Type B pancreatic cell (in vitro differentiated cells): ENCODE data around the gene MYLK. TPM values are rescaled to one million over a fixed set of nuclear protein-coding genes. Genes with fewer than 3 reads are reported as not detected.

Source experiments
- DNase-seq: peaks from one replicate; pipeline ENCODE4 v3.0.0; 2021; ENCODE audit warnings: mixed read lengths; ENCODE audit not compliant: unreplicated experiment; ENCODE audit errors: extremely low spot score
- H3K27ac Mint-ChIP-seq: 2 replicates; pipeline ENCODE4 v1.8.0; 2021; ENCODE audit warnings: mild to moderate bottlenecking, mixed read lengths
- H3K27me3 Mint-ChIP-seq: 2 replicates; pipeline ENCODE4 v1.8.0; 2021; ENCODE audit warnings: mixed read lengths
- H3K36me3 Mint-ChIP-seq: 2 replicates; pipeline ENCODE4 v1.8.0; 2021; ENCODE audit warnings: mixed read lengths
- H3K4me1 Mint-ChIP-seq: one replicate; pipeline ENCODE4 v1.8.0; 2021; ENCODE audit warnings: mixed read lengths; ENCODE audit not compliant: unreplicated experiment
- H3K4me3 Mint-ChIP-seq: 2 replicates; pipeline ENCODE4 v1.8.0; 2021; ENCODE audit warnings: mild to moderate bottlenecking, mixed read lengths
- H3K9me3 Mint-ChIP-seq: 2 replicates; pipeline ENCODE4 v1.8.0; 2021; ENCODE audit warnings: mixed read lengths
- total RNA-seq: library from RNA; stranded (reverse); gene quantifications from 2 replicates; pipeline ENCODE4 v1.2.1, GENCODE V29; 2021; ENCODE audit warnings: low replicate concordance
- TF ChIP-seq, protein P1 (sequence below): fragments of 200-600 bp; sonication (generic); conservative IDR thresholded peaks from 2 replicates; pipeline ENCODE4 v1.5.0; 2021; ENCODE audit warnings: antibody characterized with exemption, mild to moderate bottlenecking

The MYLK gene
- total RNA-seq, 1 donor from 2014 or later, result 16.8 TPM

GRCh38 chr3:123689831-123690230, 194.3 kb downstream of the MYLK start:
- H3K4me1 Mint-ChIP-seq, result peaks cover 49% of the 10 kb centered on the region

DNA sequence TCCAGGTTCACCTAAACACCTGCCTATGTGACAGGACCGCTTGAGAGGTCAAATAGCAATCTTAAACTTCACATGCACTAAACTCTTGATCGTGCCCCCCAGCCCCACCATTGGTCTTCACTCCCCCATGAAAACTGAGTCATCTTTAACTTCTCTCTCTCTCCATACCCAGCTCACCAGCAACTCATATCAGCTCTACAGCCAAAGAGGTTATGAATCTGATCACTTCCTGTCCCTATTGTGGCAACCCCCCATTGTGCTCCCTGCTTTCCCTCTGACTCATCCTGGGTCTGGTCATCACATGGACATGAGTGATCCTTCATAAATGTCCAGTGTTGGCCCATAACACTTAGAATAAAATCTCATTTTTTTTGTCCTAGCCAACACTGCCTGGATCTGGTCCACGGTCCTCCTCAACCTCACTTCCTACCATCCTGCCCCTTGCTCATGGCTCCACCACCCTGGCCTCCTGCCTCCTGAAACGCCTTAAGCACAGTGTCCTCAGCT, 195.8 kb downstream of the MYLK start:
- no peak for DNase-seq
- peaks cover 37% of the 10 kb centered on the region for H3K4me1 Mint-ChIP-seq
- TF ChIP-seq, protein P1, sequence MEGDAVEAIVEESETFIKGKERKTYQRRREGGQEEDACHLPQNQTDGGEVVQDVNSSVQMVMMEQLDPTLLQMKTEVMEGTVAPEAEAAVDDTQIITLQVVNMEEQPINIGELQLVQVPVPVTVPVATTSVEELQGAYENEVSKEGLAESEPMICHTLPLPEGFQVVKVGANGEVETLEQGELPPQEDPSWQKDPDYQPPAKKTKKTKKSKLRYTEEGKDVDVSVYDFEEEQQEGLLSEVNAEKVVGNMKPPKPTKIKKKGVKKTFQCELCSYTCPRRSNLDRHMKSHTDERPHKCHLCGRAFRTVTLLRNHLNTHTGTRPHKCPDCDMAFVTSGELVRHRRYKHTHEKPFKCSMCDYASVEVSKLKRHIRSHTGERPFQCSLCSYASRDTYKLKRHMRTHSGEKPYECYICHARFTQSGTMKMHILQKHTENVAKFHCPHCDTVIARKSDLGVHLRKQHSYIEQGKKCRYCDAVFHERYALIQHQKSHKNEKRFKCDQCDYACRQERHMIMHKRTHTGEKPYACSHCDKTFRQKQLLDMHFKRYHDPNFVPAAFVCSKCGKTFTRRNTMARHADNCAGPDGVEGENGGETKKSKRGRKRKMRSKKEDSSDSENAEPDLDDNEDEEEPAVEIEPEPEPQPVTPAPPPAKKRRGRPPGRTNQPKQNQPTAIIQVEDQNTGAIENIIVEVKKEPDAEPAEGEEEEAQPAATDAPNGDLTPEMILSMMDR, result no peak
- H3K9me3 Mint-ChIP-seq, result no peaks in the 10 kb centered on the region
- no peaks in the 10 kb centered on the region for H3K36me3 Mint-ChIP-seq
- H3K27me3 Mint-ChIP-seq, result peaks cover 5% of the 10 kb centered on the region
- peak overlapping the region; percentile 3 for H3K27ac Mint-ChIP-seq
- no peak overlapping the region for H3K4me3 Mint-ChIP-seq

More at GRCh38 chr3:123689831-123690230, 194.3 kb downstream of the MYLK start:
- TF ChIP-seq, protein P1, result no peak
- Mint-ChIP-seq H3K27me3 (peaks cover 5% of the 10 kb centered on the region), H3K27ac (no peak overlapping the region), H3K4me3 (no peak overlapping the region), H3K9me3 (no peaks in the 10 kb centered on the region), H3K36me3 (no peaks in the 10 kb centered on the region)
- DNase-seq, result no peak

GRCh38 chr3:123687286-123687685, 196.8 kb downstream of the MYLK start:
- H3K36me3 Mint-ChIP-seq, result no peaks in the 10 kb centered on the region
- H3K4me3 Mint-ChIP-seq, result no peak overlapping the region
- no peak overlapping the region for H3K27ac Mint-ChIP-seq
- TF ChIP-seq, protein P1, result no peak
- peaks cover 5% of the 10 kb centered on the region for H3K27me3 Mint-ChIP-seq
- H3K4me1 Mint-ChIP-seq, result peaks cover 35% of the 10 kb centered on the region
- DNase-seq, result no peak
- no peaks in the 10 kb centered on the region for H3K9me3 Mint-ChIP-seq

GRCh38 chr3:123686251-123686650, 197.9 kb downstream of the MYLK start:
- Mint-ChIP-seq H3K4me3 (peak overlapping the region; percentile 44), H3K27me3 (peaks cover 3% of the 10 kb centered on the region), H3K27ac (peak overlapping the region; percentile 38), H3K9me3 (no peaks in the 10 kb centered on the region), H3K36me3 (no peaks in the 10 kb centered on the region), H3K4me1 (peaks cover 37% of the 10 kb centered on the region)
- TF ChIP-seq, protein P1, result no peak
- no peak for DNase-seq

- Mint-ChIP-seq H3K4me1 (peaks cover 39% of the 10 kb centered on the region), H3K27me3 (peaks cover 3% of the 10 kb centered on the region), H3K36me3 (no peaks in the 10 kb centered on the region), H3K9me3 (no peaks in the 10 kb centered on the region), H3K4me3 (no peak overlapping the region), H3K27ac (peak overlapping the region; percentile 38)
- DNase-seq, result no peak
- TF ChIP-seq, protein P1, result no peak
Observed at GRCh38 chr3:123685780-123686179, 198.4 kb downstream of the MYLK start.

GRCh38 chr3:123684636-123685035, 199.5 kb downstream of the MYLK start:
- Mint-ChIP-seq H3K9me3 (no peaks in the 10 kb centered on the region), H3K27ac (no peak overlapping the region), H3K4me1 (peaks cover 38% of the 10 kb centered on the region), H3K4me3 (no peak overlapping the region), H3K36me3 (no peaks in the 10 kb centered on the region), H3K27me3 (peaks cover 3% of the 10 kb centered on the region)
- TF ChIP-seq, protein P1, result no peak
- DNase-seq, result no peak
